WTC11 (cell line): ENCODE measurements around the gene PTPRO.

ENCODE experiments used
- ATF1 ChIP-seq: sonication (generic); formaldehyde crosslinking; IDR thresholded peaks from 2 replicates; pipeline ENCODE4 v1.8.1; 2023; ENCODE audit warnings: mild to moderate bottlenecking, moderate library complexity, missing genetic modification reagents
- ATF2 ChIP-seq: sonication (generic); formaldehyde crosslinking; IDR thresholded peaks from 2 replicates; pipeline ENCODE4 v1.8.1; 2022; ENCODE audit warnings: low read depth, missing genetic modification reagents, borderline replicate concordance
- ATF6 ChIP-seq: sonication (generic); formaldehyde crosslinking; IDR thresholded peaks from 2 replicates; pipeline ENCODE4 v1.8.1; 2023; ENCODE audit warnings: mild to moderate bottlenecking, missing genetic modification reagents
- CBFB ChIP-seq: sonication (generic); formaldehyde crosslinking; IDR thresholded peaks from 2 replicates; pipeline ENCODE4 v1.8.1; 2022; ENCODE audit warnings: mild to moderate bottlenecking, low read depth, missing genetic modification reagents
- CREB1 ChIP-seq: sonication (generic); formaldehyde crosslinking; IDR thresholded peaks from 2 replicates; pipeline ENCODE4 v1.8.0; 2023; ENCODE audit warnings: mild to moderate bottlenecking, missing genetic modification reagents
- CTCF ChIP-seq: fragments of 200-600 bp; IDR thresholded peaks from 2 replicates; pipeline ENCODE4 v1.8.0; 2022; ENCODE audit warnings: antibody characterized with exemption
- E2F5 ChIP-seq: sonication (generic); formaldehyde crosslinking; IDR thresholded peaks from 2 replicates; pipeline ENCODE4 v1.8.1; 2022; ENCODE audit warnings: mild to moderate bottlenecking, moderate library complexity, missing genetic modification reagents
- FOXJ3 ChIP-seq: sonication (generic); formaldehyde crosslinking; IDR thresholded peaks from 2 replicates; pipeline ENCODE4 v1.9.0; 2021; ENCODE audit warnings: missing genetic modification reagents, mild to moderate bottlenecking, borderline replicate concordance
- NFYB ChIP-seq: sonication (generic); formaldehyde crosslinking; conservative IDR thresholded peaks from 2 replicates; pipeline ENCODE4 v1.8.0; 2022; ENCODE audit warnings: low read depth, missing genetic modification reagents
- USF2 ChIP-seq: sonication (generic); formaldehyde crosslinking; IDR thresholded peaks from 2 replicates; pipeline ENCODE4 v1.8.1; 2023; ENCODE audit warnings: mild to moderate bottlenecking, missing genetic modification reagents, moderate library complexity
- ZNF121 ChIP-seq: sonication (generic); formaldehyde crosslinking; IDR thresholded peaks from 2 replicates; pipeline ENCODE4 v1.8.0; 2023; ENCODE audit warnings: missing genetic modification reagents

GRCh38 chr12:15534874-15535273 is 212.6 kb downstream of the PTPRO start:
- TF ChIP-seq CTCF (no peak), ATF2 (CRISPR knock-in tag) (no peak), CBFB (no peak), ATF6 (CRISPR knock-in tag) (no peak), NFYB (no peak), E2F5 (CRISPR knock-in tag) (no peak), USF2 (CRISPR knock-in tag) (no peak), CREB1 (CRISPR knock-in tag) (no peak), FOXJ3 (CRISPR knock-in tag) (no peak), ATF1 (CRISPR knock-in tag) (no peak), ZNF121 (CRISPR knock-in tag) (no peak)
